Mesenchymal stem cell (in vitro differentiated cells and primary cell): ENCODE results near the gene FGD6.

ENCODE experiments used
- DNase-seq: peaks from one replicate; pipeline ENCODE4 v3.0.0-alpha.2; 2013
- H2AFZ ChIP-seq: one replicate; pipeline ENCODE4 v1.6.1; 2013; ENCODE audit warnings: low read depth, mild to moderate bottlenecking, control low read depth, inconsistent platforms, low read length, moderate library complexity
- H2AK5ac ChIP-seq: 2 replicates; pipeline ENCODE4 v1.6.1; 2013; ENCODE audit warnings: low read length, moderate library complexity, mild to moderate bottlenecking, inconsistent platforms; ENCODE audit not compliant: severe bottlenecking
- H2BK120ac ChIP-seq: one replicate; pipeline ENCODE4 v1.6.1; 2013; ENCODE audit warnings: low read depth, mild to moderate bottlenecking, inconsistent platforms, low read length, moderate library complexity
- H2BK12ac ChIP-seq, 2 experiments: one replicate each; pipeline ENCODE4 v1.6.1; 2013; ENCODE audit warnings: inconsistent platforms in 2 of 2, low read length in 2 of 2, mild to moderate bottlenecking in 2 of 2, moderate library complexity in 2 of 2, control low read depth in 1 of 2
- H2BK15ac ChIP-seq: one replicate; pipeline ENCODE4 v1.6.1; 2013; ENCODE audit warnings: mild to moderate bottlenecking, low read depth, inconsistent platforms; ENCODE audit not compliant: poor library complexity, severe bottlenecking
- H2BK5ac ChIP-seq: 2 replicates; pipeline ENCODE4 v1.6.1; 2013; ENCODE audit warnings: low read depth, mild to moderate bottlenecking, low read length, control low read depth, inconsistent platforms; ENCODE audit not compliant: poor library complexity, severe bottlenecking
- H3K14ac ChIP-seq, 2 experiments: one replicate each; pipeline ENCODE4 v1.6.1; 2013; ENCODE audit warnings: inconsistent platforms in 2 of 2, low read length in 2 of 2, control low read depth in 1 of 2, mild to moderate bottlenecking in 1 of 2, moderate library complexity in 1 of 2
- H3K18ac ChIP-seq, 2 experiments: one replicate each; pipeline ENCODE4 v1.6.1; 2013; ENCODE audit warnings: inconsistent platforms in 2 of 2, low read length in 2 of 2, control low read depth in 1 of 2, low read depth in 1 of 2, mild to moderate bottlenecking in 1 of 2
- H3K23ac ChIP-seq, 2 experiments: one replicate each; pipeline ENCODE4 v1.6.1; 2013; ENCODE audit warnings: inconsistent platforms in 2 of 2, low read length in 2 of 2, mild to moderate bottlenecking in 2 of 2, moderate library complexity in 2 of 2, control low read depth in 1 of 2
- H3K27ac ChIP-seq: 2 replicates; pipeline ENCODE4 v1.5.1; 2013; ENCODE audit warnings: mild to moderate bottlenecking, moderate library complexity, low read length, control low read depth, inconsistent platforms; ENCODE audit not compliant: poor library complexity, severe bottlenecking
- H3K27me3 ChIP-seq, 2 experiments: 2 replicates each; pipeline versions ENCODE4 v1.6.1 to v1.7.0; 2013; ENCODE audit warnings: low read length in 2 of 2, mild to moderate bottlenecking in 2 of 2, moderate library complexity in 2 of 2, control low read depth in 1 of 2, inconsistent platforms in 1 of 2; ENCODE audit not compliant: control insufficient read depth in 1 of 2, insufficient read depth in 1 of 2
- H3K36me3 ChIP-seq, 2 experiments: 2 replicates each; pipeline versions ENCODE4 v1.6.1 to v1.7.0; 2013; ENCODE audit warnings: low read length in 2 of 2, control low read depth in 1 of 2, inconsistent platforms in 1 of 2, low read depth in 1 of 2, mild to moderate bottlenecking in 1 of 2; ENCODE audit not compliant: insufficient read depth in 2 of 2, control insufficient read depth in 1 of 2
- H3K4ac ChIP-seq, 2 experiments: one replicate each; pipeline ENCODE4 v1.6.1; 2013; ENCODE audit warnings: inconsistent platforms in 2 of 2, low read length in 2 of 2, mild to moderate bottlenecking in 2 of 2, moderate library complexity in 2 of 2, control low read depth in 1 of 2, low read depth in 1 of 2
- H3K4me1 ChIP-seq: 2 replicates; pipeline ENCODE4 v1.6.1; 2013; ENCODE audit warnings: low read depth, low read length, control low read depth; ENCODE audit not compliant: control insufficient read depth, insufficient read depth
- H3K4me2 ChIP-seq: 2 replicates; pipeline ENCODE4 v1.6.1; 2013; ENCODE audit warnings: low read length, mild to moderate bottlenecking, inconsistent platforms; ENCODE audit not compliant: poor library complexity, severe bottlenecking
- H3K4me3 ChIP-seq, 2 experiments: 2 replicates each; pipeline versions ENCODE4 v1.5.1 to v1.7.0; 2013; ENCODE audit warnings: low read length in 2 of 2, mild to moderate bottlenecking in 2 of 2, control low read depth in 1 of 2, low read depth in 1 of 2; ENCODE audit not compliant: insufficient read depth in 1 of 2
- H3K79me1 ChIP-seq: replicated peaks from 2 replicates; pipeline ENCODE4 v1.6.1; 2013; ENCODE audit warnings: mild to moderate bottlenecking, control low read depth, low read length, inconsistent platforms; ENCODE audit not compliant: poor library complexity, severe bottlenecking
- H3K9ac ChIP-seq: 2 replicates; pipeline ENCODE4 v1.7.0; 2013; ENCODE audit warnings: mild to moderate bottlenecking, low read length, moderate library complexity
- H3K9me3 ChIP-seq: 2 replicates; pipeline ENCODE4 v1.7.0; 2013; ENCODE audit warnings: mild to moderate bottlenecking, low read length; ENCODE audit not compliant: control insufficient read depth
- H4K8ac ChIP-seq: one replicate; pipeline ENCODE4 v1.6.1; 2013; ENCODE audit warnings: inconsistent platforms, mild to moderate bottlenecking, low read length, moderate library complexity
- H4K91ac ChIP-seq: one replicate; pipeline ENCODE4 v1.6.1; 2013; ENCODE audit warnings: mild to moderate bottlenecking, low read length, inconsistent platforms
- WGBS: methylation state at CpG from one replicate; pipeline ENCODE4 v1.1.7; 2013; ENCODE audit warnings: mixed read lengths; 5-methylcytosine and 5-hydroxymethylcytosine counted together

Gene FGD6

DNA sequence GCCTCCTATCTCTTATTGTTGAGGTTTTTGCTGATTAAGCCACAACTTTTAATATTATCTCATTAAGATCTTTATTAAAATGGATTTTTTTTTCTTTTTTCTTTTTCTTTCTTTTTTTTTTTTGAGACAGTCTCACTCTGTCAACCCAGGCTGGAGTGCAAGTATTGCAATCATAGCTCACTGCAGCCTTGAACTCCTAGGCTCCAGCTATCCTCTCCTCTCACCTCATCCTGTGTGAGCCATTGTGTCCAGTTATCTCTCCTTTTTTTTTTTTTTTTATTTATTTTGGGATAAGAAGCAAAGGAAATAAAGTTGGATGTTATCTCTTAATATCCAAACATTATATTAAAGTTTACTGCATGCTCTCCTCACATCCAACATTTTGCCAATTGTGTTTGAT lies 13.0 kb upstream of the FGD6 start:
- H3K4ac ChIP-seq: no peak overlapping the region
- H2BK15ac ChIP-seq: no peak overlapping the region
- no peak overlapping the region for H3K23ac ChIP-seq
- H4K91ac ChIP-seq: no peak overlapping the region
- H3K79me1 ChIP-seq: peaks cover 1% of the 10 kb centered on the region
- no peak overlapping the region for H3K18ac ChIP-seq
- H3K9ac ChIP-seq: no peak overlapping the region
- H3K27me3 ChIP-seq: no peaks in the 10 kb centered on the region
- no peak overlapping the region for H3K27ac ChIP-seq
- peaks cover under 1 to 6% of the 10 kb centered on the region in 2 experiments for H3K36me3 ChIP-seq
- H2BK12ac ChIP-seq: no peak overlapping the region
- H2BK5ac ChIP-seq: no peak overlapping the region
- no peak for DNase-seq
- no peak overlapping the region for H3K4me2 ChIP-seq
- H3K14ac ChIP-seq: no peak overlapping the region
- no peak overlapping the region for H3K4me3 ChIP-seq
- H4K8ac ChIP-seq: no peak overlapping the region
- no peak overlapping the region for H2AFZ ChIP-seq
- no peak overlapping the region for H2BK120ac ChIP-seq
- no peak overlapping the region for H2AK5ac ChIP-seq
- no peaks in the 10 kb centered on the region for H3K9me3 ChIP-seq
- H3K4me1 ChIP-seq: peaks cover 2% of the 10 kb centered on the region

DNA sequence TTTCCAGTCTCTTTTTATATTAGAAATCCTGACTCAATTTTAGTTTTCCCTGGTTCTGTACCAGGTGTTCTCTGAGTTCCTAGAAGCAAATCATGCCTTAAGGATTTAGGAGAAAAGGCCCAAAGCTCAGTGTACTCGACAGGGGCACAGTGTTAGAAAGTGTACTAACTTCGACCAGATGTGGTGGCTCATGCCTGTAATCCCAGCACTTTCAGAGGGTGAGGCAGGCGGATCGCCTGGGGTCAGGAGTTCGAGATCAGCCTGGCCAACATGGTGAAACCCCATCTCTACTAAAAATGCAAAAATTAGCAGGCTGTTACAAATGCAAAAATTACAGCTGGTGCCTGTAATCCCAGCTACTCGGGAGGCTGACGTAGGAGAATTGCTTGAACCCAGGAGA lies 12.4 kb upstream of the FGD6 start:
- no peak overlapping the region for H3K23ac ChIP-seq
- WGBS: 85% methylated on average over 7 of the region's 7 CpGs
- no peak overlapping the region for H2BK15ac ChIP-seq

DNA sequence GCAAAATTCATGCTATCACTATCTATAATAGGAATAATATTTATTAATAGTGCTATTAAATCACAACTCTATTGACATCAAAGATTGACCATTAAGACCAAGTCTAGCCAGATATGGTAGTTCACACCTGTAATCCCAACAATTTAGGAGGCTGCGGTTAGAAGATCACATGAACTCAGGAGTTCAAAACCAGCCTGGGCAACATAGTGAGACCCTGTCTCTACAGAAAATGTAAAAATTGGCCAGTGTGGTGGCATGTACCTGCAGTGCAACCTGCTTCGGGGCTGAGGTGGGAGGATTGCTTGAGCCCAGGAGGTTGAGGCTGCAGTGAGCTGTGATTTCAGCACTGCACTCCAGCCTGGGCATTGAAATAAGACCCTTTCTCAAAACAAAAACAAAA lies 11.3 kb upstream of the FGD6 start:
- H3K9ac ChIP-seq: no peak overlapping the region
- peak overlapping the region in 1 of 2 experiments; percentile 40 for H3K18ac ChIP-seq
- H3K23ac ChIP-seq: peak overlapping the region; percentile 52 to 60
- H3K79me1 ChIP-seq: peaks cover 4% of the 10 kb centered on the region
- H4K8ac ChIP-seq: no peak overlapping the region
- no peaks in the 10 kb centered on the region for H3K27me3 ChIP-seq
- H2BK15ac ChIP-seq: no peak overlapping the region
- DNase-seq: no peak
- H2AFZ ChIP-seq: no peak overlapping the region
- H2AK5ac ChIP-seq: no peak overlapping the region
- H3K14ac ChIP-seq: no peak overlapping the region
- no peak overlapping the region for H3K4me3 ChIP-seq
- no peak overlapping the region for H2BK12ac ChIP-seq
- H4K91ac ChIP-seq: no peak overlapping the region
- H2BK5ac ChIP-seq: no peak overlapping the region
- 100% methylated on average over 2 of the region's 2 CpGs for WGBS
- no peak overlapping the region for H3K4ac ChIP-seq
- H3K27ac ChIP-seq: no peak overlapping the region
- H2BK120ac ChIP-seq: peak overlapping the region; percentile 19
- H3K36me3 ChIP-seq: peaks cover 6 to 7% of the 10 kb centered on the region in 2 experiments
- no peaks in the 10 kb centered on the region for H3K9me3 ChIP-seq
- H3K4me2 ChIP-seq: no peak overlapping the region
- H3K4me1 ChIP-seq: peaks cover 6% of the 10 kb centered on the region

More for the DNA sequence above, 12.4 kb upstream of the FGD6 start:
- no peak overlapping the region for H4K8ac ChIP-seq
- no peaks in the 10 kb centered on the region for H3K9me3 ChIP-seq
- no peak overlapping the region for H2BK5ac ChIP-seq
- no peak for DNase-seq
- H3K79me1 ChIP-seq: peaks cover 4% of the 10 kb centered on the region
- H3K9ac ChIP-seq: no peak overlapping the region
- H2AFZ ChIP-seq: no peak overlapping the region
- H3K18ac ChIP-seq: peak overlapping the region in 1 of 2 experiments; percentile 33
- H3K4me1 ChIP-seq: peaks cover 3% of the 10 kb centered on the region
- H3K27ac ChIP-seq: no peak overlapping the region
- H3K4me3 ChIP-seq: no peak overlapping the region
- H2AK5ac ChIP-seq: no peak overlapping the region
- H3K14ac ChIP-seq: no peak overlapping the region
- no peak overlapping the region for H3K4me2 ChIP-seq
- no peak overlapping the region for H3K4ac ChIP-seq
- H2BK12ac ChIP-seq: no peak overlapping the region
- H2BK120ac ChIP-seq: no peak overlapping the region
- H4K91ac ChIP-seq: no peak overlapping the region
- no peaks in the 10 kb centered on the region for H3K27me3 ChIP-seq
- H3K36me3 ChIP-seq: peaks cover 6 to 7% of the 10 kb centered on the region in 2 experiments

DNA sequence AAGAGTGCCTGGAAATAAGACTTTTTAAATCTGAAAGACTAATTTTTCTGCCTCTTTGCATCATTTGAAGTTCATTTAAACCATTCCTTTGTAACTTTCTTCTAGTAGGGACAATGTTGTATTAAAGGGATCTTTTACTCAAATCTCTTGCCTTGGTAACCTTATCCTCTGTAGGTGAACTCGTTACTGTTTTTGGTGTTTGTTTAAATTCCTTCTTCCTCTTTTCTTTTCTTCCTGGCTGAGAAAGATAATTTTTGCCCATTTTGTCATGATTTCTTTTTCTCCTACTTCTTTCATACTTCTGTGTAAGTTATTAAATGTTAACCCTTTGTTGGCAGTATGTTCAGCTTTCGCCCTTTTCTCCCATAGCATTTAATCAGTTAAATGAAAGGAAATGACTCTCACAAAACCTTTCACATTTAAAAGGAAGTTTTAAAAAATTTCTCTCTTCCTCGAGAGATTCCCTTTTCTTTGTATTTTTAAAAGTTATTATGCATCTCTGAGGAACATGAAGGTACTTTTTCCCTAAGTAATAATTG lies 10.6 kb upstream of the FGD6 start:
- H2BK120ac ChIP-seq: no peak overlapping the region
- H2BK12ac ChIP-seq: no peak overlapping the region
- no peak overlapping the region for H4K91ac ChIP-seq
- no peak overlapping the region for H3K27ac ChIP-seq
- no peak overlapping the region for H3K4me2 ChIP-seq
- H3K23ac ChIP-seq: no peak overlapping the region
- DNase-seq: no peak
- no peak overlapping the region for H4K8ac ChIP-seq
- no peaks in the 10 kb centered on the region for H3K27me3 ChIP-seq
- H3K9ac ChIP-seq: no peak overlapping the region
- no peak overlapping the region for H3K4ac ChIP-seq
- H2BK5ac ChIP-seq: no peak overlapping the region
- H3K9me3 ChIP-seq: no peaks in the 10 kb centered on the region
- no peak overlapping the region for H2AFZ ChIP-seq
- no peak overlapping the region for H3K4me3 ChIP-seq
- no peak overlapping the region for H3K18ac ChIP-seq
- peaks cover 4% of the 10 kb centered on the region for H3K79me1 ChIP-seq
- H3K36me3 ChIP-seq: peaks cover 6 to 7% of the 10 kb centered on the region in 2 experiments
- H2AK5ac ChIP-seq: no peak overlapping the region
- H2BK15ac ChIP-seq: no peak overlapping the region
- 90% methylated on average over 1 of the region's 3 CpGs for WGBS
- H3K4me1 ChIP-seq: peaks cover 6% of the 10 kb centered on the region
- H3K14ac ChIP-seq: no peak overlapping the region
